Measurements from ENCODE around the gene GATAD1.

DNA sequence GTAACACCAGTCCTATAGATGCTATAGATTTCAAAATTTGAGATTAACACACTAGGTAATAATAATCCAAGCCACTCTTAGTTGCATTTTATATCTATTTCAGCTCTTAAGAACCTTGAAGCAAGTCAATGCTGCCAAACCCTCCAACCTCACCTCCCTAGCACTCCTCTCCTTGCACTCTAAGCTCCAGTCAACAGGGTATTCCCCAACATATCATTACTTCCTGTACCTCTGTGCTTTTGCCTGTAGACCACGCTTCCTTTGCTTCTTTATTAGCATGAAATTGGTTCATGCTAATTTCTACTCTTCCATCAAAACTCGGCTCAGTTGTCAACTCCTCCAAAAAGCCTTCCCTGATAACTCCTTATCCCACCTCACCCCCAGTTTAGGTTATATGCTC is 56.5 kb downstream of the GATAD1 start:
- TF ChIP-seq TEAD4 (IDR thresholded peaks at IDR 0.05; ENCODE audit: borderline replicate concordance, insufficient read depth) (no peak), SIN3A (IDR thresholded peaks at IDR 0.05; ENCODE audit: borderline replicate concordance, low read depth, low read length) (no peak), FOXJ3 (CRISPR knock-in tag; IDR thresholded peaks at IDR 0.05) (no peak), RXRA (IDR thresholded peaks at IDR 0.05; ENCODE audit: borderline replicate concordance, low read depth) (no peak), ELF1 (IDR thresholded peaks at IDR 0.05) (no peak), FOXM1 (IDR thresholded peaks at IDR 0.05; ENCODE audit: low read depth) (no peak)
- TF ChIP-seq, protein P1, sequence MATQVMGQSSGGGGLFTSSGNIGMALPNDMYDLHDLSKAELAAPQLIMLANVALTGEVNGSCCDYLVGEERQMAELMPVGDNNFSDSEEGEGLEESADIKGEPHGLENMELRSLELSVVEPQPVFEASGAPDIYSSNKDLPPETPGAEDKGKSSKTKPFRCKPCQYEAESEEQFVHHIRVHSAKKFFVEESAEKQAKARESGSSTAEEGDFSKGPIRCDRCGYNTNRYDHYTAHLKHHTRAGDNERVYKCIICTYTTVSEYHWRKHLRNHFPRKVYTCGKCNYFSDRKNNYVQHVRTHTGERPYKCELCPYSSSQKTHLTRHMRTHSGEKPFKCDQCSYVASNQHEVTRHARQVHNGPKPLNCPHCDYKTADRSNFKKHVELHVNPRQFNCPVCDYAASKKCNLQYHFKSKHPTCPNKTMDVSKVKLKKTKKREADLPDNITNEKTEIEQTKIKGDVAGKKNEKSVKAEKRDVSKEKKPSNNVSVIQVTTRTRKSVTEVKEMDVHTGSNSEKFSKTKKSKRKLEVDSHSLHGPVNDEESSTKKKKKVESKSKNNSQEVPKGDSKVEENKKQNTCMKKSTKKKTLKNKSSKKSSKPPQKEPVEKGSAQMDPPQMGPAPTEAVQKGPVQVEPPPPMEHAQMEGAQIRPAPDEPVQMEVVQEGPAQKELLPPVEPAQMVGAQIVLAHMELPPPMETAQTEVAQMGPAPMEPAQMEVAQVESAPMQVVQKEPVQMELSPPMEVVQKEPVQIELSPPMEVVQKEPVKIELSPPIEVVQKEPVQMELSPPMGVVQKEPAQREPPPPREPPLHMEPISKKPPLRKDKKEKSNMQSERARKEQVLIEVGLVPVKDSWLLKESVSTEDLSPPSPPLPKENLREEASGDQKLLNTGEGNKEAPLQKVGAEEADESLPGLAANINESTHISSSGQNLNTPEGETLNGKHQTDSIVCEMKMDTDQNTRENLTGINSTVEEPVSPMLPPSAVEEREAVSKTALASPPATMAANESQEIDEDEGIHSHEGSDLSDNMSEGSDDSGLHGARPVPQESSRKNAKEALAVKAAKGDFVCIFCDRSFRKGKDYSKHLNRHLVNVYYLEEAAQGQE (IDR thresholded peaks at IDR 0.05; ENCODE audit: low read depth, low read length): no peak
- TF ChIP-seq, protein P2, sequence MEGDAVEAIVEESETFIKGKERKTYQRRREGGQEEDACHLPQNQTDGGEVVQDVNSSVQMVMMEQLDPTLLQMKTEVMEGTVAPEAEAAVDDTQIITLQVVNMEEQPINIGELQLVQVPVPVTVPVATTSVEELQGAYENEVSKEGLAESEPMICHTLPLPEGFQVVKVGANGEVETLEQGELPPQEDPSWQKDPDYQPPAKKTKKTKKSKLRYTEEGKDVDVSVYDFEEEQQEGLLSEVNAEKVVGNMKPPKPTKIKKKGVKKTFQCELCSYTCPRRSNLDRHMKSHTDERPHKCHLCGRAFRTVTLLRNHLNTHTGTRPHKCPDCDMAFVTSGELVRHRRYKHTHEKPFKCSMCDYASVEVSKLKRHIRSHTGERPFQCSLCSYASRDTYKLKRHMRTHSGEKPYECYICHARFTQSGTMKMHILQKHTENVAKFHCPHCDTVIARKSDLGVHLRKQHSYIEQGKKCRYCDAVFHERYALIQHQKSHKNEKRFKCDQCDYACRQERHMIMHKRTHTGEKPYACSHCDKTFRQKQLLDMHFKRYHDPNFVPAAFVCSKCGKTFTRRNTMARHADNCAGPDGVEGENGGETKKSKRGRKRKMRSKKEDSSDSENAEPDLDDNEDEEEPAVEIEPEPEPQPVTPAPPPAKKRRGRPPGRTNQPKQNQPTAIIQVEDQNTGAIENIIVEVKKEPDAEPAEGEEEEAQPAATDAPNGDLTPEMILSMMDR (IDR thresholded peaks at IDR 0.05): no peak
- TF ChIP-seq, protein P3, sequence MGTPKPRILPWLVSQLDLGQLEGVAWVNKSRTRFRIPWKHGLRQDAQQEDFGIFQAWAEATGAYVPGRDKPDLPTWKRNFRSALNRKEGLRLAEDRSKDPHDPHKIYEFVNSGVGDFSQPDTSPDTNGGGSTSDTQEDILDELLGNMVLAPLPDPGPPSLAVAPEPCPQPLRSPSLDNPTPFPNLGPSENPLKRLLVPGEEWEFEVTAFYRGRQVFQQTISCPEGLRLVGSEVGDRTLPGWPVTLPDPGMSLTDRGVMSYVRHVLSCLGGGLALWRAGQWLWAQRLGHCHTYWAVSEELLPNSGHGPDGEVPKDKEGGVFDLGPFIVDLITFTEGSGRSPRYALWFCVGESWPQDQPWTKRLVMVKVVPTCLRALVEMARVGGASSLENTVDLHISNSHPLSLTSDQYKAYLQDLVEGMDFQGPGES (IDR thresholded peaks at IDR 0.05; ENCODE audit: low read depth, low read length): no peak

Data from SK-N-SH (cell line).